Muscle of leg (tissue), 11 donors: ENCODE results near the gene PPP1R8. TPM values are rescaled to one million over a fixed set of nuclear protein-coding genes. Genes with fewer than 3 reads are reported as not detected.
A peak's percentile ranks its signal among the peaks of the same experiment; 100 is the strongest.

ENCODE experiments used
- DNase-seq: peaks from one replicate; pipeline ENCODE4 v3.0.0; 2013
- H3K27ac ChIP-seq: one replicate; pipeline ENCODE4 v1.5.1; 2013; ENCODE audit warnings: mild to moderate bottlenecking, low read length, control low read depth
- H3K27me3 ChIP-seq: one replicate; pipeline ENCODE4 v1.6.1; 2013; ENCODE audit warnings: low read length; ENCODE audit not compliant: control insufficient read depth, insufficient read depth
- H3K36me3 ChIP-seq: one replicate; pipeline ENCODE4 v1.6.1; 2013; ENCODE audit warnings: low read length; ENCODE audit not compliant: control insufficient read depth, insufficient read depth
- H3K4me1 ChIP-seq: one replicate; pipeline ENCODE4 v1.6.1; 2013; ENCODE audit warnings: low read length; ENCODE audit not compliant: control insufficient read depth, insufficient read depth
- H3K4me3 ChIP-seq: one replicate; pipeline ENCODE4 v1.5.1; 2013; ENCODE audit warnings: low read length, control low read depth
- H3K9me3 ChIP-seq: replicated peaks from 2 replicates; pipeline ENCODE4 v1.6.1; 2013; ENCODE audit warnings: low read depth, low read length; ENCODE audit not compliant: control insufficient read depth
- WGBS: methylation state at CpG from one replicate; pipeline ENCODE4 v1.1.5; 2013; ENCODE audit warnings: missing lambda C conversion rate; ENCODE audit not compliant: insufficient coverage; 5-methylcytosine and 5-hydroxymethylcytosine counted together
- polyA plus RNA-seq, 8 donors: library from polyadenylated mRNA; unstranded; fragments of 120-200 nt; gene quantifications; one replicate each; pipeline versions ENCODE4 v1.2.1 to v1.2.3, GENCODE V29; 2013; ENCODE audit warnings: inconsistent platforms in 1 of 8, low replicate concordance in 1 of 8; ENCODE audit not compliant: insufficient read length in 8 of 8, insufficient read depth in 1 of 8
- total RNA-seq: library from RNA; stranded (reverse); fragments of 120-200 nt; gene quantifications from one replicate; pipeline ENCODE4 v1.2.4, GENCODE V29; 2013

The PPP1R8 gene
- total and polyA plus RNA-seq, 9 donors: 27.8 to 43.3 (median 32.5) TPM

DNA sequence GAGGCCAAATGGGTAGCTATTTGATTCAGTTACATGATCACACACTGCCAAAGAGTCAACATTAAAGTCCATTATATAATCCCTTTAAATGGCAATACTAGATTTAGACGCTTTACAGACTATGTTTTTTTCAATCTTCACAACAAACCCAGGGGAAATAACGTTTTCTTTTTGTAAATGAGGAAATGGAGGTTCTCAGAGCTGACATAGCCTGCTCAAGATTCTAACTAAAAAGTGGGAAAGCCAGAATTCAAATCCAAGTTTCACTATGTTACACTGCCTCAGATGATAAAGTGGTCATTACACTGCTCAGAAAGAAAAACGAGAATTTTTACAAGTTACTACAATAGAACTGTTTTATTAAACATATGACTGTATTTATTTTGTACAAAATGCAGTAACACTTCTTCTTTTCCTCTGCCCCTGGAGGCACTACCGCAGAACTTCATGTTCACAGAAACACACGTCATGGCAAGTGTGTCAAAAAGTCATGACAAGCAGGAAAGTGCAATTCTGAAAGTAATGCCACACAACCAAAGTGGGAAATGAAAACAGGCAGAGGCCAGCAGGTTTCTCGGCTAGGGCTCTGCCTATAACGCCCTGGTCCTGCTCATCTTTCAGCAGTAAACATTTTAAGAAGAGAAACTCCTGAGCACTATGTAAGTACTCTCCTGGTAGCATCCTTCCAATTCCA is 60.8 kb downstream of the PPP1R8 start:
- DNase-seq: peak; percentile 81
- H3K27ac ChIP-seq: peak overlapping the region; percentile 64
- WGBS: 100% methylated on average over 2 of the region's 7 CpGs

DNA sequence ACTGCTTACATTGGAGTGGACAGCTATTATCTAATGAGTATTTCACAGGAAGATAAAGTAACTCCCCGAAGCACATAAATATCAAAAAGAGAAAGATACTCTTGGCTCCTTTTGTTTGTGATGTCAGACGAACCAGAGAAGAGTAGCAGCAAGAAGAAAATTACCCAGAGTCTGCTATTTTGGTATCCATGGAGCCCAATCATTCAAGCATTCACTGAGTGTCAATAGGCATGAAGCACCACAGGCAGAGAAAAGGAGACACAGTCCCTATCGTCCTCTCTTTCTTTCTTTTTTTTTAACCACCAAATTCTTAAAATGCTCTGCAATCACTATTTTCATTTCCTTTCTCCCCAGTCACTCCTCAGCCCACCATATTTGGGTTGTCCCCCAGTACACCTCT is 63.9 kb downstream of the PPP1R8 start:
- 75% methylated on average over 2 of the region's 3 CpGs for WGBS
- Histone ChIP-seq H3K4me1 (no peaks in the 10 kb centered on the region), H3K36me3 (peaks cover 57% of the 10 kb centered on the region), H3K4me3 (no peak overlapping the region), H3K27me3 (no peaks in the 10 kb centered on the region), H3K27ac (no peak overlapping the region), H3K9me3 (no peaks in the 10 kb centered on the region)
- DNase-seq: no peak

More for the DNA sequence above, 60.8 kb downstream of the PPP1R8 start:
- Histone ChIP-seq H3K9me3 (no peaks in the 10 kb centered on the region), H3K4me1 (peaks cover 4% of the 10 kb centered on the region), H3K27me3 (no peaks in the 10 kb centered on the region), H3K4me3 (no peak overlapping the region), H3K36me3 (peaks cover 54% of the 10 kb centered on the region)

Other genes starting within 250 kb of the PPP1R8 start
- gene AHDC1, start 226.6 kb upstream of the PPP1R8 start, total RNA-seq: 24.0 TPM
- gene AHDC1, start 226.6 kb upstream of the PPP1R8 start, polyA plus RNA-seq: 10 to 100 TPM; 57.8 to 97.6 (median 86.6) TPM
- gene FGR, start 195.6 kb upstream of the PPP1R8 start, total RNA-seq: 1.4 TPM
- 1 to 10 TPM; 1.5 to 2.5 (median 2.2) TPM for gene FGR, start 195.6 kb upstream of the PPP1R8 start, polyA plus RNA-seq
- gene IFI6, start 158.6 kb upstream of the PPP1R8 start, total RNA-seq: 102 TPM
- 10 to 100 TPM; 41.4 to 91.4 (median 70.4) TPM for gene IFI6, start 158.6 kb upstream of the PPP1R8 start, polyA plus RNA-seq
- 23.3 TPM for gene FAM76A, start 104.8 kb upstream of the PPP1R8 start, total RNA-seq
- gene FAM76A, start 104.8 kb upstream of the PPP1R8 start, polyA plus RNA-seq: 10 to 100 TPM; 12.9 to 26.6 (median 17.9) TPM
- gene STX12, start 57.6 kb upstream of the PPP1R8 start, total RNA-seq: 30.2 TPM
- 10 to 100 TPM; 24.4 to 33.9 (median 27.4) TPM for gene STX12, start 57.6 kb upstream of the PPP1R8 start, polyA plus RNA-seq
- gene THEMIS2, start 41.8 kb downstream of the PPP1R8 start, total RNA-seq: 3.1 TPM
- gene THEMIS2, start 41.8 kb downstream of the PPP1R8 start, polyA plus RNA-seq: 1 to 10 TPM; 2.8 to 5.8 (median 3.2) TPM
- 44.4 TPM for gene RPA2, start 83.8 kb downstream of the PPP1R8 start, total RNA-seq
- 10 to 100 TPM; 40.1 to 58.9 (median 44.7) TPM for gene RPA2, start 83.8 kb downstream of the PPP1R8 start, polyA plus RNA-seq
- gene SMPDL3B, start 104.2 kb downstream of the PPP1R8 start, total RNA-seq: 0.09 TPM
- 1 to 10 TPM in 1 of 8 donors, under 1 TPM in 6, not detected in 1; 0.06 to 2.1 (median 0.13) TPM for gene SMPDL3B, start 104.2 kb downstream of the PPP1R8 start, polyA plus RNA-seq
- gene XKR8, start 129.2 kb downstream of the PPP1R8 start, total RNA-seq: 2.3 TPM
- 1 to 10 TPM; 7.4 to 8.6 (median 8.0) TPM for gene XKR8, start 129.2 kb downstream of the PPP1R8 start, polyA plus RNA-seq